Liver (tissue), 9 donors: ENCODE results near the gene DCAF4L1. TPM values are rescaled to one million over a fixed set of nuclear protein-coding genes. Genes with fewer than 3 reads are reported as not detected.

Experiments
- DNase-seq: peaks from one replicate; pipeline ENCODE4 v3.0.0-alpha.2; 2017; ENCODE audit warnings: low spot score
- H3K27ac ChIP-seq, 2 donors: one replicate each; pipeline ENCODE4 v1.7.0; 2013; ENCODE audit warnings: inconsistent platforms in 2 of 2, low read length in 2 of 2, control low read depth in 1 of 2, low read depth in 1 of 2, mild to moderate bottlenecking in 1 of 2
- H3K27me3 ChIP-seq, 4 donors: one replicate each; pipeline versions ENCODE4 v1.6.1 to v1.7.0; 2013; ENCODE audit warnings: low read length in 3 of 4, inconsistent platforms in 1 of 4, mild to moderate bottlenecking in 1 of 4, moderate library complexity in 1 of 4; ENCODE audit not compliant: control insufficient read depth in 4 of 4, insufficient read depth in 4 of 4
- H3K36me3 ChIP-seq, 4 donors: one replicate each; pipeline versions ENCODE4 v1.6.1 to v1.7.0; 2013; ENCODE audit warnings: low read length in 3 of 4, mild to moderate bottlenecking in 3 of 4, low read depth in 1 of 4, moderate library complexity in 1 of 4; ENCODE audit not compliant: control insufficient read depth in 4 of 4, insufficient read depth in 3 of 4
- H3K4me1 ChIP-seq, 4 donors: one replicate each; pipeline versions ENCODE4 v1.6.1 to v1.7.0; 2013; ENCODE audit warnings: low read length in 3 of 4, mild to moderate bottlenecking in 3 of 4, moderate library complexity in 1 of 4; ENCODE audit not compliant: control insufficient read depth in 4 of 4, insufficient read depth in 4 of 4
- H3K4me3 ChIP-seq, 3 donors: one replicate each; pipeline versions ENCODE4 v1.6.1 to v1.7.0; 2013; ENCODE audit warnings: low read length in 3 of 3, control low read depth in 1 of 3, low read depth in 1 of 3, mild to moderate bottlenecking in 1 of 3
- H3K9ac ChIP-seq, 2 donors: one replicate each; pipeline ENCODE4 v1.7.0; 2013; ENCODE audit warnings: low read length in 2 of 2, mild to moderate bottlenecking in 2 of 2, moderate library complexity in 2 of 2, control low read depth in 1 of 2, low read depth in 1 of 2
- H3K9me3 ChIP-seq, 4 donors: one replicate each; pipeline versions ENCODE4 v1.6.1 to v1.7.0; 2013; ENCODE audit warnings: low read length in 3 of 4; ENCODE audit not compliant: control insufficient read depth in 4 of 4
- EGR1 ChIP-seq, 2 donors: IDR thresholded peaks; 2 replicates each; pipeline ENCODE4 v1.6.1; 2016 to 2018; ENCODE audit warnings: antibody characterized with exemption in 2 of 2, low read depth in 2 of 2
- FOXA1 ChIP-seq: IDR thresholded peaks from 2 replicates; pipeline ENCODE4 v1.6.1; 2016; ENCODE audit warnings: antibody characterized with exemption
- FOXA2 ChIP-seq: IDR thresholded peaks from 2 replicates; pipeline ENCODE4 v1.6.1; 2016; ENCODE audit warnings: antibody characterized with exemption
- GABPA ChIP-seq, 2 donors: IDR thresholded peaks in 1 of 2; conservative IDR thresholded peaks in 1 of 2; 2 replicates each; pipeline ENCODE4 v1.6.1; 2016; ENCODE audit warnings: antibody characterized with exemption in 2 of 2, mild to moderate bottlenecking in 1 of 2, moderate library complexity in 1 of 2
- HNF4A ChIP-seq, 2 donors: conservative IDR thresholded peaks; 2 replicates each; pipeline ENCODE4 v1.6.1; 2016; ENCODE audit warnings: antibody characterized with exemption in 2 of 2, mild to moderate bottlenecking in 2 of 2
- HNF4G ChIP-seq: IDR thresholded peaks from 2 replicates; pipeline ENCODE4 v1.6.1; 2016; ENCODE audit warnings: antibody characterized with exemption
- JUND ChIP-seq, 2 donors: IDR thresholded peaks; 2 replicates each; pipeline ENCODE4 v1.6.1; 2016; ENCODE audit warnings: antibody characterized with exemption in 2 of 2
- NR2F2 ChIP-seq: IDR thresholded peaks from 2 replicates; pipeline ENCODE4 v1.6.1; 2016; ENCODE audit warnings: antibody characterized with exemption
- RAD21 ChIP-seq, 2 donors: IDR thresholded peaks; 2 replicates each; pipeline ENCODE4 v1.6.1; 2016; ENCODE audit warnings: antibody characterized with exemption in 2 of 2, mild to moderate bottlenecking in 2 of 2
- RXRA ChIP-seq, 2 donors: IDR thresholded peaks; 2 replicates each; pipeline ENCODE4 v1.6.1; 2017 to 2018; ENCODE audit warnings: antibody characterized with exemption in 2 of 2, mild to moderate bottlenecking in 1 of 2
- SP1 ChIP-seq: IDR thresholded peaks from 2 replicates; pipeline ENCODE4 v1.6.1; 2018; ENCODE audit warnings: antibody characterized with exemption, mild to moderate bottlenecking
- TAF1 ChIP-seq: conservative IDR thresholded peaks from 2 replicates; pipeline ENCODE4 v1.6.1; 2016; ENCODE audit warnings: antibody characterized with exemption, mild to moderate bottlenecking
- YY1 ChIP-seq: IDR thresholded peaks from 2 replicates; pipeline ENCODE4 v1.6.1; 2016; ENCODE audit warnings: antibody characterized with exemption, mild to moderate bottlenecking
- WGBS: extraction: QIAGEN DNeasy Blood & Tissue Kit; methylation state at CpG from one replicate; pipeline ENCODE4 v1.1.7; 2013; 5-methylcytosine and 5-hydroxymethylcytosine counted together
- polyA plus RNA-seq, 2 donors: library from polyadenylated mRNA; stranded (reverse) in 1 of 2; unstranded in 1 of 2; fragments of 200-250 nt in 1 of 2; fragments of >200 nt in 1 of 2; fragmentation: Nextera tagmentation in 1 of 2; extraction: Ambion mirVana in 1 of 2; gene quantifications; one replicate each; pipeline versions ENCODE4 v1.2.1 to v1.2.3, GENCODE V29; 2013 to 2015
- total RNA-seq, 2 donors: library from RNA; depleted of rRNA; stranded (reverse); fragments of >200 nt; gene quantifications; one replicate each; pipeline ENCODE4 v1.2.3, GENCODE V29; 2014
- TF ChIP-seq, protein P1 (sequence below): IDR thresholded peaks from 2 replicates; pipeline ENCODE4 v1.6.1; 2016; ENCODE audit warnings: antibody characterized with exemption
- TF ChIP-seq, protein P2 (sequence below): IDR thresholded peaks from 2 replicates; pipeline ENCODE4 v1.6.1; 2016; ENCODE audit warnings: antibody characterized with exemption
- TF ChIP-seq, protein P3 (sequence below): IDR thresholded peaks from 2 replicates; pipeline ENCODE4 v1.6.1; 2016; ENCODE audit warnings: antibody characterized with exemption
- TF ChIP-seq, protein P4 (sequence below): IDR thresholded peaks from 2 replicates; pipeline ENCODE4 v1.6.1; 2016; ENCODE audit warnings: antibody characterized with exemption, mild to moderate bottlenecking
- donor health status: healthy.
- donor health status: healthy.
- donor health status: healthy.
- donor health status: healthy.
- donor health status: healthy.

The DCAF4L1 gene
- total and polyA plus RNA-seq, 4 donors, result under 0.01 to 0.59 (median 0.06) TPM

DNA sequence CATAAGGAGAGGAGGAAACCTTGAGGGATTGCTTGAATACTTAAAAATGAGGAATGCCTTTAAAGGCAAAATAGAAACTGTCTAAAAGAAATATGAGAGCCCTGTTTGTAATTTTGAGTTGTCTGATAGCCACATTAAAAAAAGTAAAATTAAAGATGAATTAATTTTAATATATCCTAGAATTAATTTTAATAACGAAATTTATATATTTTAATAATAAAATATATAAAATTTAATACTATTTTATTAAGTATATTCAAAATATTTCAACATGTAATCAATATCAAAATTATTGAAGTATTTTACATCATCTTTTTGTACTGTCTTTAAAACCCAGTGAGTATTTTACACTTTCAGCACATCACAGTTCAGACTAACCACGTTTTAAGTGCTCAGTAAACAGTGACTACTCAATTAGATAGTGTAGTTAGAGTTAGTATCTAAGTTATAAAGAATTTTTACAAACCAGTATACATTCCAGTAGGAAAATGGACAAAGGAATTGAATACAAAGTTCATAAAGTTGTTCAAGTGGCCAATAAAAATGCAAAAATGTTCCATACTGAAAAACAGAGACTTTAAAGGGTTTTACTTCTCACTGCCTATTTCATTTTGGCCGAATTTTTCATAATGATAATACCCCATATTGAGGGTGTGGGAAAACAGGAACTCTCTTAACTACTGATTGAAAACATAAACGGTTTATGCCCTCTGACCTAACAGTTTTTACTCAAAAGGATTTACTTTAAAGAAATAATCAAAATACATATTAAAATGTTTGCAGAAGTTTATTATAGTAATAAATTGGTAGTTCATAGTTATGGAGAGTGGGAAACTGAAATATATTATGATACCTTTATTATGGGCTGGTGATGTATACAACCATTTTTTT is 11.7 kb downstream of the DCAF4L1 start:
- no peaks in the 10 kb centered on the region for H3K36me3 ChIP-seq
- H3K27me3 ChIP-seq, result no peaks in the 10 kb centered on the region
- H3K27ac ChIP-seq, result no peak overlapping the region
- no peaks in the 10 kb centered on the region for H3K9me3 ChIP-seq
- WGBS, result 87% methylated on average over 4 of the region's 4 CpGs
- peaks cover 2 to 23% (median 16%) of the 10 kb centered on the region in 4 donors for H3K4me1 ChIP-seq
- TF ChIP-seq, protein P1, sequence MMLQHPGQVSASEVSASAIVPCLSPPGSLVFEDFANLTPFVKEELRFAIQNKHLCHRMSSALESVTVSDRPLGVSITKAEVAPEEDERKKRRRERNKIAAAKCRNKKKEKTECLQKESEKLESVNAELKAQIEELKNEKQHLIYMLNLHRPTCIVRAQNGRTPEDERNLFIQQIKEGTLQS, result no peak
- no peak for TF ChIP-seq YY1
- no peak for TF ChIP-seq RAD21 (IDR thresholded peaks at IDR 0.05)
- TF ChIP-seq, protein P2, sequence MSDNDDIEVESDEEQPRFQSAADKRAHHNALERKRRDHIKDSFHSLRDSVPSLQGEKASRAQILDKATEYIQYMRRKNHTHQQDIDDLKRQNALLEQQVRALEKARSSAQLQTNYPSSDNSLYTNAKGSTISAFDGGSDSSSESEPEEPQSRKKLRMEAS, result no peak
- no peak for TF ChIP-seq SP1
- TF ChIP-seq HNF4G, result no peak
- TF ChIP-seq GABPA (IDR thresholded peaks at IDR 0.05 in 1 of 2, conservative IDR thresholded peaks at IDR 0.05 in 1 of 2), result no peak
- TF ChIP-seq FOXA2, result no peak
- no peak for TF ChIP-seq JUND (IDR thresholded peaks at IDR 0.05)
- no peak for TF ChIP-seq TAF1
- TF ChIP-seq NR2F2, result no peak
- TF ChIP-seq EGR1 (IDR thresholded peaks at IDR 0.05; ENCODE audit: low read depth in 2 of 2), result no peak
- no peak for DNase-seq
- no peak overlapping the region for H3K4me3 ChIP-seq
- no peak overlapping the region for H3K9ac ChIP-seq

DNA sequence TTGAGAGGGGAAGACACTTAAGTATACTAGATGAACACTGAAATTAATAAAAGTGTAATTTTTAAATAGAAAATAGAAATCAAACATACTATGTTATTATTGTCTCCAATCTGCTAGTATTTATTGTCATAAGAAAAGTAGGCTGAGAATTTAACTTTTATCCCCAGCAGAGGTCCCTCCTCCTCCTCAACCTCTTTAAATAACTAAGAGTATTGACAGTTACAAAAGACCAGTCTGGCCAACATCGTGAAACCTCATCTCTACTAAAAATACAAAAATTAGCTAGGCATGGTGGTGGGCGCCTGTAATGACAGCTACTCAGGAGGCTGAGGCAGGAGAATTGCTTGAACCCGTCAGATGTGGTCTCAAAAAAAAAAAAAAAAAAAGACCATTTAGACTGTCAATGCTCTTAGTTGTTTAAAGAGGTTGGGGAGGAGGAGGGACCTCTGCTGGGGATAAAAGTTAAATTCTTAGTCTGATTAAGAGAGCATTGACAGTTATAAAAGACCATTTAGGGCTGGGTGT is 13.0 kb downstream of the DCAF4L1 start:
- Histone ChIP-seq H3K4me3 (no peak overlapping the region), H3K27ac (no peak overlapping the region), H3K27me3 (no peaks in the 10 kb centered on the region), H3K9ac (no peak overlapping the region), H3K9me3 (no peaks in the 10 kb centered on the region), H3K36me3 (no peaks in the 10 kb centered on the region), H3K4me1 (peaks cover 2 to 20% (median 14%) of the 10 kb centered on the region in 4 donors)
- no peak for DNase-seq
- 93% methylated on average over 3 of the region's 3 CpGs for WGBS
- TF ChIP-seq HNF4G, result no peak
- no peak for TF ChIP-seq SP1

DNA sequence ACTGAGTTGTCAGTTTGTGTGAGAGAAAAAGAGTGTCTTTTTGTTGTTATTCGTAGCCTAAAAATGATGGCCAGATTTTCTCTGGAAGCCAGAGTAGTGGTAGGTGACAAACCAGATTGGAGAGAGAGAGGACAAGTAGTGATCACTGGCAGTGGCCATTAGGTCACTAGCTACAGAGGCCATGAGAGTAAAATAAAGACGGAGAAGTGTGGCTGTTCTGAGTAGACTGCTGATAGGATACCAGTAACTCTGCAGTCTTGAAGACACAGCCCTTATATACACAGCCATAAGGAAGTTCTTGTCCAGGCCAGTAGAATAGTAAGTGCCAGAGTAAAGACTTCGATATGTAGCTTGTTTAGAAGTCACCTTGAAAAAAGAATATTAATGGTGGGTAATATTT is 16.5 kb downstream of the DCAF4L1 start:
- no peak overlapping the region for H3K4me3 ChIP-seq
- no peak overlapping the region for H3K9ac ChIP-seq
- no peak overlapping the region for H3K27ac ChIP-seq
- no peaks in the 10 kb centered on the region for H3K9me3 ChIP-seq
- no peak for DNase-seq
- peaks cover 0 to 2% (median 0%) of the 10 kb centered on the region in 4 donors for H3K36me3 ChIP-seq
- WGBS, result 94% methylated on average over 3 of the region's 3 CpGs
- H3K4me1 ChIP-seq, result no peaks in the 10 kb centered on the region
- no peaks in the 10 kb centered on the region for H3K27me3 ChIP-seq
- TF ChIP-seq HNF4G (no peak), JUND (IDR thresholded peaks at IDR 0.05) (no peak), SP1 (no peak), FOXA1 (no peak), RAD21 (IDR thresholded peaks at IDR 0.05) (no peak), HNF4A (conservative IDR thresholded peaks at IDR 0.05) (no peak), GABPA (IDR thresholded peaks at IDR 0.05 in 1 of 2, conservative IDR thresholded peaks at IDR 0.05 in 1 of 2) (no peak), NR2F2 (no peak), TAF1 (no peak), FOXA2 (no peak), RXRA (IDR thresholded peaks at IDR 0.05) (no peak), YY1 (no peak), EGR1 (IDR thresholded peaks at IDR 0.05; ENCODE audit: low read depth in 2 of 2) (no peak)
- TF ChIP-seq, protein P3, sequence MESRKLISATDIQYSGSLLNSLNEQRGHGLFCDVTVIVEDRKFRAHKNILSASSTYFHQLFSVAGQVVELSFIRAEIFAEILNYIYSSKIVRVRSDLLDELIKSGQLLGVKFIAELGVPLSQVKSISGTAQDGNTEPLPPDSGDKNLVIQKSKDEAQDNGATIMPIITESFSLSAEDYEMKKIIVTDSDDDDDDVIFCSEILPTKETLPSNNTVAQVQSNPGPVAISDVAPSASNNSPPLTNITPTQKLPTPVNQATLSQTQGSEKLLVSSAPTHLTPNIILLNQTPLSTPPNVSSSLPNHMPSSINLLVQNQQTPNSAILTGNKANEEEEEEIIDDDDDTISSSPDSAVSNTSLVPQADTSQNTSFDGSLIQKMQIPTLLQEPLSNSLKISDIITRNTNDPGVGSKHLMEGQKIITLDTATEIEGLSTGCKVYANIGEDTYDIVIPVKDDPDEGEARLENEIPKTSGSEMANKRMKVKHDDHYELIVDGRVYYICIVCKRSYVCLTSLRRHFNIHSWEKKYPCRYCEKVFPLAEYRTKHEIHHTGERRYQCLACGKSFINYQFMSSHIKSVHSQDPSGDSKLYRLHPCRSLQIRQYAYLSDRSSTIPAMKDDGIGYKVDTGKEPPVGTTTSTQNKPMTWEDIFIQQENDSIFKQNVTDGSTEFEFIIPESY, result no peak
- TF ChIP-seq, protein P1, result no peak
- TF ChIP-seq, protein P4, sequence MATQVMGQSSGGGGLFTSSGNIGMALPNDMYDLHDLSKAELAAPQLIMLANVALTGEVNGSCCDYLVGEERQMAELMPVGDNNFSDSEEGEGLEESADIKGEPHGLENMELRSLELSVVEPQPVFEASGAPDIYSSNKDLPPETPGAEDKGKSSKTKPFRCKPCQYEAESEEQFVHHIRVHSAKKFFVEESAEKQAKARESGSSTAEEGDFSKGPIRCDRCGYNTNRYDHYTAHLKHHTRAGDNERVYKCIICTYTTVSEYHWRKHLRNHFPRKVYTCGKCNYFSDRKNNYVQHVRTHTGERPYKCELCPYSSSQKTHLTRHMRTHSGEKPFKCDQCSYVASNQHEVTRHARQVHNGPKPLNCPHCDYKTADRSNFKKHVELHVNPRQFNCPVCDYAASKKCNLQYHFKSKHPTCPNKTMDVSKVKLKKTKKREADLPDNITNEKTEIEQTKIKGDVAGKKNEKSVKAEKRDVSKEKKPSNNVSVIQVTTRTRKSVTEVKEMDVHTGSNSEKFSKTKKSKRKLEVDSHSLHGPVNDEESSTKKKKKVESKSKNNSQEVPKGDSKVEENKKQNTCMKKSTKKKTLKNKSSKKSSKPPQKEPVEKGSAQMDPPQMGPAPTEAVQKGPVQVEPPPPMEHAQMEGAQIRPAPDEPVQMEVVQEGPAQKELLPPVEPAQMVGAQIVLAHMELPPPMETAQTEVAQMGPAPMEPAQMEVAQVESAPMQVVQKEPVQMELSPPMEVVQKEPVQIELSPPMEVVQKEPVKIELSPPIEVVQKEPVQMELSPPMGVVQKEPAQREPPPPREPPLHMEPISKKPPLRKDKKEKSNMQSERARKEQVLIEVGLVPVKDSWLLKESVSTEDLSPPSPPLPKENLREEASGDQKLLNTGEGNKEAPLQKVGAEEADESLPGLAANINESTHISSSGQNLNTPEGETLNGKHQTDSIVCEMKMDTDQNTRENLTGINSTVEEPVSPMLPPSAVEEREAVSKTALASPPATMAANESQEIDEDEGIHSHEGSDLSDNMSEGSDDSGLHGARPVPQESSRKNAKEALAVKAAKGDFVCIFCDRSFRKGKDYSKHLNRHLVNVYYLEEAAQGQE, result no peak
- TF ChIP-seq, protein P2, result no peak
